HEK293 (cell line): ENCODE results near the gene CHKA.

Source experiments
- CTCF ChIA-PET: fragments of 350-600 bp; formaldehyde crosslinking; extraction: SDS; loops from one replicate; lab custom pipeline; 2021; ENCODE audit warnings: antibody characterized with exemption; lab: Yijun Ruan, JAX
- POLR2A ChIA-PET: fragments of 300-600 bp; formaldehyde crosslinking; extraction: SDS; loops from one replicate; lab custom pipeline; 2020; ENCODE audit warnings: antibody characterized with exemption, inconsistent platforms; lab: Yijun Ruan, JAX
- H3K27ac ChIP-seq: fragments of 200-500 bp; sonication (Bioruptor generic); 2 replicates; pipeline ENCODE4 v1.5.1; 2014; ENCODE audit warnings: low read depth, low read length, control low read depth, inconsistent platforms; ENCODE audit errors: extremely low read depth
- H3K36me3 ChIP-seq, 2 experiments: fragments of 200-500 bp in 1 of 2; sonication (Bioruptor generic) in 1 of 2; 1 replicate in 1 of 2; 2 replicates in 1 of 2; pipeline ENCODE4 v1.5.1; 2014 to 2017; ENCODE audit warnings: inconsistent platforms in 2 of 2, low read length in 2 of 2; ENCODE audit not compliant: control insufficient read depth in 2 of 2, insufficient read depth in 1 of 2
- H3K4me1 ChIP-seq: fragments of 200-500 bp; sonication (Bioruptor generic); 2 replicates; pipeline ENCODE4 v1.5.1; 2014; ENCODE audit warnings: mild to moderate bottlenecking, low read length, inconsistent platforms; ENCODE audit not compliant: control insufficient read depth, insufficient read depth
- H3K4me3 ChIP-seq: 2 replicates; pipeline ENCODE4 v1.5.1; 2011; ENCODE audit warnings: low read depth, mild to moderate bottlenecking, control low read depth, low read length, moderate library complexity
- H3K9me3 ChIP-seq: fragments of 200-500 bp; sonication (Bioruptor generic); 2 replicates; pipeline ENCODE4 v1.5.1; 2014; ENCODE audit warnings: low read depth, low read length, inconsistent platforms; ENCODE audit not compliant: control insufficient read depth, insufficient read depth
- ATF2 ChIP-seq: fragments of 450-650 bp; formaldehyde crosslinking; IDR thresholded peaks from 2 replicates; pipeline ENCODE4 v1.5.1; 2016; ENCODE audit warnings: missing biosample characterization, missing genetic modification characterization, low read depth
- GFI1B ChIP-seq: fragments of 450-650 bp; formaldehyde crosslinking; IDR thresholded peaks from 2 replicates; pipeline ENCODE4 v1.5.1; 2016; ENCODE audit warnings: missing biosample characterization, missing genetic modification characterization
- GLI2 ChIP-seq: fragments of 450-650 bp; formaldehyde crosslinking; IDR thresholded peaks from 2 replicates; pipeline ENCODE4; 2017; ENCODE audit warnings: missing biosample characterization, missing genetic modification characterization, low read depth, borderline replicate concordance
- MEIS1 ChIP-seq: sonication (generic); formaldehyde crosslinking; IDR thresholded peaks from 2 replicates; pipeline ENCODE4 v1.8.1; 2022; ENCODE audit warnings: missing genetic modification reagents, mild to moderate bottlenecking, borderline replicate concordance
- REST ChIP-seq: fragments of 450-650 bp; formaldehyde crosslinking; IDR thresholded peaks from 2 replicates; pipeline ENCODE4 v1.5.1; 2016; ENCODE audit warnings: missing biosample characterization, missing genetic modification characterization
- SALL2 ChIP-seq: fragments of 450-650 bp; formaldehyde crosslinking; IDR thresholded peaks from 2 replicates; pipeline ENCODE4 v1.5.0; 2017; ENCODE audit warnings: missing biosample characterization, mild to moderate bottlenecking, missing genetic modification characterization, borderline replicate concordance
- ZBTB8A ChIP-seq: fragments of 450-650 bp; formaldehyde crosslinking; IDR thresholded peaks from 2 replicates; pipeline ENCODE4 v1.5.1; 2016; ENCODE audit warnings: missing biosample characterization, missing genetic modification characterization
- ZNF133 ChIP-seq: fragments of 450-650 bp; formaldehyde crosslinking; IDR thresholded peaks from 2 replicates; pipeline ENCODE4 v1.5.1; 2016; ENCODE audit warnings: missing biosample characterization, missing genetic modification characterization
- ZNF138 ChIP-seq: fragments of 450-650 bp; formaldehyde crosslinking; IDR thresholded peaks from 2 replicates; pipeline ENCODE4 v1.5.1; 2016; ENCODE audit warnings: missing biosample characterization, missing genetic modification characterization, borderline replicate concordance
- ZNF169 ChIP-seq: fragments of 450-650 bp; formaldehyde crosslinking; IDR thresholded peaks from 2 replicates; pipeline ENCODE4 v1.5.1; 2016; ENCODE audit warnings: missing biosample characterization, missing genetic modification characterization
- ZNF175 ChIP-seq: fragments of 450-650 bp; formaldehyde crosslinking; IDR thresholded peaks from 2 replicates; pipeline ENCODE4 v1.5.1; 2016; ENCODE audit warnings: missing biosample characterization, missing genetic modification characterization
- ZNF184 ChIP-seq: fragments of 450-650 bp; IDR thresholded peaks from 2 replicates; pipeline ENCODE4 v1.5.1; 2018; ENCODE audit warnings: missing biosample characterization, mild to moderate bottlenecking, missing genetic modification characterization
- ZNF211 ChIP-seq: fragments of 450-650 bp; formaldehyde crosslinking; IDR thresholded peaks from 2 replicates; pipeline ENCODE4 v1.5.1; 2016; ENCODE audit warnings: low read depth, missing biosample characterization, missing genetic modification characterization
- ZNF214 ChIP-seq: fragments of 450-650 bp; formaldehyde crosslinking; IDR thresholded peaks from 2 replicates; pipeline ENCODE4 v1.5.1; 2017; ENCODE audit warnings: missing biosample characterization, mild to moderate bottlenecking, missing genetic modification characterization, borderline replicate concordance
- ZNF248 ChIP-seq: fragments of 450-650 bp; formaldehyde crosslinking; IDR thresholded peaks from 2 replicates; pipeline ENCODE4 v1.5.1; 2017; ENCODE audit warnings: missing biosample characterization, missing genetic modification characterization
- ZNF366 ChIP-seq: fragments of 450-650 bp; formaldehyde crosslinking; conservative IDR thresholded peaks from 2 replicates; pipeline ENCODE4 v1.5.1; 2016; ENCODE audit warnings: missing biosample characterization, missing genetic modification characterization
- ZNF423 ChIP-seq: fragments of 450-650 bp; formaldehyde crosslinking; IDR thresholded peaks from 2 replicates; pipeline ENCODE4 v1.5.1; 2016; ENCODE audit warnings: missing biosample characterization, missing genetic modification characterization
- ZNF449 ChIP-seq: fragments of 450-650 bp; formaldehyde crosslinking; IDR thresholded peaks from 2 replicates; pipeline ENCODE4 v1.5.1; 2017; ENCODE audit warnings: missing biosample characterization, mild to moderate bottlenecking, missing genetic modification characterization, moderate library complexity
- ZNF558 ChIP-seq: fragments of 450-650 bp; formaldehyde crosslinking; IDR thresholded peaks from 2 replicates; pipeline ENCODE4 v1.5.1; 2016; ENCODE audit warnings: missing biosample characterization, missing genetic modification characterization
- ZNF600 ChIP-seq: fragments of 450-650 bp; formaldehyde crosslinking; IDR thresholded peaks from 2 replicates; pipeline ENCODE4 v1.5.1; 2016; ENCODE audit warnings: missing biosample characterization, missing genetic modification characterization
- ZNF624 ChIP-seq: fragments of 450-650 bp; formaldehyde crosslinking; IDR thresholded peaks from 2 replicates; pipeline ENCODE4 v1.5.1; 2017; ENCODE audit warnings: missing biosample characterization, missing genetic modification characterization
- ZNF626 ChIP-seq: fragments of 450-650 bp; sonication (Bioruptor Pico); formaldehyde crosslinking; IDR thresholded peaks from 2 replicates; pipeline ENCODE4 v1.5.1; 2018; ENCODE audit warnings: missing biosample characterization, missing genetic modification characterization, inconsistent platforms
- ZNF629 ChIP-seq: fragments of 450-650 bp; formaldehyde crosslinking; IDR thresholded peaks from 2 replicates; pipeline ENCODE4 v1.5.1; 2017; ENCODE audit warnings: missing biosample characterization, missing genetic modification characterization
- ZNF768 ChIP-seq: fragments of 450-650 bp; formaldehyde crosslinking; IDR thresholded peaks from 2 replicates; pipeline ENCODE4 v1.5.1; 2018; ENCODE audit warnings: missing biosample characterization, mild to moderate bottlenecking, missing genetic modification characterization
- TF ChIP-seq, protein P1 (sequence below): fragments of 450-650 bp; formaldehyde crosslinking; IDR thresholded peaks from 2 replicates; pipeline ENCODE4 v1.5.1; 2017; ENCODE audit warnings: missing biosample characterization, missing genetic modification characterization
- TF ChIP-seq, protein P2 (sequence below): fragments of 450-650 bp; formaldehyde crosslinking; IDR thresholded peaks from 2 replicates; pipeline ENCODE4 v1.5.1; 2016; ENCODE audit warnings: missing biosample characterization, missing genetic modification characterization, borderline replicate concordance

The CHKA gene

DNA sequence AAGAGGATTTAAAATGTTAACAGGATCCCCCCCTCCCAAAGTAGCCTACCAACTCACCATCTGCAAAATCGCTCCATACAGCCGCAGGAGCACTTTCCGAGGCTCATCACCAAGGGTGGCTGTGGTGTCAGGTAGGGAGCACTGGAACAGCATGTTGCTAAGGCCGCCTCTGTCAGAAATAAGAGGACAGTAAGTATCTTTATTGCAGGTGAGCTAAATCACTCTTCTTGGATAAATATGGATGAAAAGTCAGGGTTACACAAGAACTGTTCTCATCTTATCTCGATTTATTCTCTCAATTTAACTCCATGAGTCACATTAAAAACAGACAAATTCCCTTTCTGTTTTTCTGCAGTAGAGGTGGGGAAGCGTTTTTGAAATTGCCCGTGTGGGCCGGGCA, 24.2 kb downstream of the CHKA start:
- no peaks in the 10 kb centered on the region for H3K9me3 ChIP-seq
- H3K36me3 ChIP-seq, result peaks cover 0 to 7% of the 10 kb centered on the region in 2 experiments; a peak in 1 of 3 replicates
- no peak overlapping the region for H3K27ac ChIP-seq
- no peak overlapping the region for H3K4me3 ChIP-seq
- POLR2A ChIA-PET, result no interaction called here
- H3K4me1 ChIP-seq, result peaks cover 4% of the 10 kb centered on the region; the same call in 1 of the 2 replicates
- TF ChIP-seq ZNF449 (no peak), ZNF423 (no peak), ZNF214 (tag by site-specific recombination) (no peak), ZNF184 (tag by site-specific recombination) (no peak), REST (tag by site-specific recombination) (no peak), SALL2 (tag by site-specific recombination) (no peak), ZNF626 (tag by site-specific recombination) (no peak), GLI2 (tag by site-specific recombination) (no peak), ZNF133 (tag by site-specific recombination) (no peak), ZNF169 (no peak), ZNF768 (tag by site-specific recombination) (no peak), ZNF366 (no peak), ATF2 (tag by site-specific recombination) (no peak), ZBTB8A (tag by site-specific recombination) (no peak), ZNF600 (no peak)
- TF ChIP-seq, protein P1, sequence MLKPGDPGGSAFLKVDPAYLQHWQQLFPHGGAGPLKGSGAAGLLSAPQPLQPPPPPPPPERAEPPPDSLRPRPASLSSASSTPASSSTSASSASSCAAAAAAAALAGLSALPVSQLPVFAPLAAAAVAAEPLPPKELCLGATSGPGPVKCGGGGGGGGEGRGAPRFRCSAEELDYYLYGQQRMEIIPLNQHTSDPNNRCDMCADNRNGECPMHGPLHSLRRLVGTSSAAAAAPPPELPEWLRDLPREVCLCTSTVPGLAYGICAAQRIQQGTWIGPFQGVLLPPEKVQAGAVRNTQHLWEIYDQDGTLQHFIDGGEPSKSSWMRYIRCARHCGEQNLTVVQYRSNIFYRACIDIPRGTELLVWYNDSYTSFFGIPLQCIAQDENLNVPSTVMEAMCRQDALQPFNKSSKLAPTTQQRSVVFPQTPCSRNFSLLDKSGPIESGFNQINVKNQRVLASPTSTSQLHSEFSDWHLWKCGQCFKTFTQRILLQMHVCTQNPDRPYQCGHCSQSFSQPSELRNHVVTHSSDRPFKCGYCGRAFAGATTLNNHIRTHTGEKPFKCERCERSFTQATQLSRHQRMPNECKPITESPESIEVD (tag by site-specific recombination), result no peak
- TF ChIP-seq, all 188 proteins: peak for 0
- CTCF ChIA-PET, result no interaction called here

DNA sequence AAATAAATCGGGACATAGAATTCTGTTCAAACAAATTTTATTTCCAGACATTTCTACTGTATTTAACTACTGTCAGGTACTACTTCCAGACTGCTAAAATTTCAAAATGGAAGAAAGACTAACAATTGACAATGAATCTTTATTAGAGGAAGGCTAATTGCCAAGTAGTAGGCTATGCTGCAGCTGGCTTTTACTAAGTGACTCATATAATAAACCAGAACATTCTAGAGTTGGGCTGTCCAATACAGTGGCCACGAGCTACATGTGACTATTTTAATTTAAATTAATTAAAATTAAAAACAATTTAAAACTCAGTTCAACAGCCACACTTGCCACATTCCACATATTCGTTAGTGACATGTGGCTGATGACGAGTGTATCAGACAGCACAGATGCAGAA, 27.6 kb downstream of the CHKA start:
- no peak overlapping the region for H3K27ac ChIP-seq
- no peaks in the 10 kb centered on the region for H3K4me1 ChIP-seq
- H3K9me3 ChIP-seq, result no peaks in the 10 kb centered on the region
- no peak overlapping the region for H3K4me3 ChIP-seq
- CTCF ChIA-PET, result no interaction called here
- H3K36me3 ChIP-seq, result peaks cover 0 to 14% of the 10 kb centered on the region in 2 experiments; a peak in 1 of 3 replicates
- POLR2A ChIA-PET, result no interaction called here
- TF ChIP-seq GFI1B (tag by site-specific recombination), result no peak
- TF ChIP-seq ZNF138, result no peak
- no peak for TF ChIP-seq ZNF629
- TF ChIP-seq ZNF211 (tag by site-specific recombination), result no peak
- TF ChIP-seq ZNF175 (tag by site-specific recombination), result no peak
- TF ChIP-seq ZNF248 (tag by site-specific recombination), result no peak
- no peak for TF ChIP-seq ZNF558
- TF ChIP-seq MEIS1 (CRISPR knock-in tag), result no peak
- TF ChIP-seq, protein P2, sequence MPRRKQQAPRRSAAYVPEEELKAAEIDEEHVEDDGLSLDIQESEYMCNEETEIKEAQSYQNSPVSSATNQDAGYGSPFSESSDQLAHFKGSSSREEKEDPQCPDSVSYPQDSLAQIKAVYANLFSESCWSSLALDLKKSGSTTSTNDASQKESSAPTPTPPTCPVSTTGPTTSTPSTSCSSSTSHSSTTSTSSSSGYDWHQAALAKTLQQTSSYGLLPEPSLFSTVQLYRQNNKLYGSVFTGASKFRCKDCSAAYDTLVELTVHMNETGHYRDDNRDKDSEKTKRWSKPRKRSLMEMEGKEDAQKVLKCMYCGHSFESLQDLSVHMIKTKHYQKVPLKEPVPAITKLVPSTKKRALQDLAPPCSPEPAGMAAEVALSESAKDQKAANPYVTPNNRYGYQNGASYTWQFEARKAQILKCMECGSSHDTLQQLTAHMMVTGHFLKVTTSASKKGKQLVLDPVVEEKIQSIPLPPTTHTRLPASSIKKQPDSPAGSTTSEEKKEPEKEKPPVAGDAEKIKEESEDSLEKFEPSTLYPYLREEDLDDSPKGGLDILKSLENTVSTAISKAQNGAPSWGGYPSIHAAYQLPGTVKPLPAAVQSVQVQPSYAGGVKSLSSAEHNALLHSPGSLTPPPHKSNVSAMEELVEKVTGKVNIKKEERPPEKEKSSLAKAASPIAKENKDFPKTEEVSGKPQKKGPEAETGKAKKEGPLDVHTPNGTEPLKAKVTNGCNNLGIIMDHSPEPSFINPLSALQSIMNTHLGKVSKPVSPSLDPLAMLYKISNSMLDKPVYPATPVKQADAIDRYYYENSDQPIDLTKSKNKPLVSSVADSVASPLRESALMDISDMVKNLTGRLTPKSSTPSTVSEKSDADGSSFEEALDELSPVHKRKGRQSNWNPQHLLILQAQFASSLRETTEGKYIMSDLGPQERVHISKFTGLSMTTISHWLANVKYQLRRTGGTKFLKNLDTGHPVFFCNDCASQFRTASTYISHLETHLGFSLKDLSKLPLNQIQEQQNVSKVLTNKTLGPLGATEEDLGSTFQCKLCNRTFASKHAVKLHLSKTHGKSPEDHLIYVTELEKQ, result no peak
- TF ChIP-seq ZNF624, result no peak
